K562 (cell line): ENCODE data around the gene EML3. TPM values are rescaled to one million over a fixed set of nuclear protein-coding genes. Genes with fewer than 3 reads are reported as not detected.

Experiments used
- ATAC-seq: fragments of 200-7000 bp; cut with Tn5 transposase; 3 replicates; pipeline ENCODE4 v1.9.1; 2020; ENCODE audit warnings: moderate library complexity
- BruUV-seq: library from RNA; stranded (reverse); fragments of 400-500 nt; replicated peaks from 2 replicates; lab custom pipeline; 2021; lab: Mats Ljungman, UMichigan
- CTCF ChIA-PET: fragments of 300-600 bp; formaldehyde crosslinking; extraction: SDS; loops from one replicate; lab custom pipeline; 2021; ENCODE audit warnings: low intra/inter-chr PET ratio; lab: Yijun Ruan, JAX
- POLR2A ChIA-PET: fragments of 300-600, 350-650 bp; sonication (Branson Sonifier 250); formaldehyde crosslinking; extraction: SDS; loops from one replicate; lab custom pipeline; 2021; ENCODE audit warnings: antibody characterized with exemption, inconsistent platforms; lab: Yijun Ruan, JAX
- DNase-seq, 4 experiments: peaks; one replicate each; pipeline versions ENCODE4 v3.0.0 to v3.0.0-alpha.2; 2011 to 2018; ENCODE audit warnings: low spot score in 3 of 4, mixed read lengths in 3 of 4; ENCODE audit errors: extremely low read depth in 1 of 4
- FAIRE-seq: peaks from 2 replicates; lab custom pipeline; 2011; peaks lifted over from hg19 to GRCh38; lab: Jason Lieb, UNC
- H2AFZ ChIP-seq: 2 replicates; pipeline ENCODE4 v1.6.0; 2011; ENCODE audit warnings: low read depth, low read length, control low read depth, inconsistent platforms
- H3K27ac ChIP-seq: fragments of 200-600 bp; 3 replicates; pipeline ENCODE4 v1.8.0; 2011; ENCODE audit warnings: low read depth, mild to moderate bottlenecking, control low read depth, inconsistent platforms, low read length, moderate library complexity, mixed read lengths; ENCODE audit errors: extremely low read depth
- H3K27me3 ChIP-seq, 2 experiments: fragments of 300-600 bp in 1 of 2; 2 replicates in 1 of 2; 3 replicates in 1 of 2; pipeline versions ENCODE4 v1.6.0 to v1.8.0; 2011; ENCODE audit warnings: inconsistent platforms in 2 of 2, low read length in 2 of 2, mild to moderate bottlenecking in 1 of 2, mixed read lengths in 1 of 2, moderate library complexity in 1 of 2; ENCODE audit not compliant: control insufficient read depth in 2 of 2, insufficient read depth in 2 of 2
- H3K36me3 ChIP-seq: fragments of 300-600 bp; 3 replicates; pipeline ENCODE4 v1.8.0; 2011; ENCODE audit warnings: mild to moderate bottlenecking, low read length, inconsistent platforms; ENCODE audit not compliant: control insufficient read depth, insufficient read depth
- H3K4me1 ChIP-seq, 2 experiments: fragments of 200-600 bp in 1 of 2; replicated peaks in 1 of 2; 2 replicates in 1 of 2; 3 replicates in 1 of 2; pipeline versions ENCODE4 v1.5.1 to v1.8.0; 2011; ENCODE audit warnings: inconsistent platforms in 2 of 2, low read length in 2 of 2, mild to moderate bottlenecking in 1 of 2, mixed read lengths in 1 of 2, moderate library complexity in 1 of 2; ENCODE audit not compliant: control insufficient read depth in 2 of 2, insufficient read depth in 2 of 2
- H3K4me2 ChIP-seq: 2 replicates; pipeline ENCODE4 v1.6.1; 2011; ENCODE audit warnings: low read length, control low read depth, inconsistent platforms, mixed read lengths; ENCODE audit not compliant: insufficient read depth
- H3K4me3 ChIP-seq: fragments of 200-600 bp; sonication (generic), shearing (Covaris generic); 2 replicates; pipeline ENCODE4 v1.5.1; 2016; ENCODE audit warnings: control low read depth, inconsistent platforms
- H3K79me2 ChIP-seq: fragments of 200-600 bp; 3 replicates; pipeline ENCODE4 v1.8.0; 2011; ENCODE audit warnings: low read length, inconsistent platforms; ENCODE audit not compliant: control insufficient read depth, insufficient read depth
- H3K9ac ChIP-seq, 2 experiments: 2 replicates each; pipeline versions ENCODE4 v1.6.0 to v1.6.1; 2011; ENCODE audit warnings: low read depth in 2 of 2, low read length in 2 of 2, control low read depth in 1 of 2, inconsistent platforms in 1 of 2, mild to moderate bottlenecking in 1 of 2, mixed read lengths in 1 of 2; ENCODE audit not compliant: insufficient read depth in 1 of 2
- H3K9me1 ChIP-seq: one replicate; pipeline ENCODE4 v1.6.0; 2011; ENCODE audit warnings: inconsistent platforms, mild to moderate bottlenecking, low read length, moderate library complexity; ENCODE audit not compliant: control insufficient read depth, insufficient read depth
- H3K9me3 ChIP-seq: replicated peaks from 2 replicates; pipeline ENCODE4 v1.5.1; 2011; ENCODE audit warnings: low read depth, low read length, inconsistent platforms; ENCODE audit not compliant: control insufficient read depth, insufficient read depth
- H4K20me1 ChIP-seq: replicated peaks from 2 replicates; pipeline ENCODE4 v1.6.1; 2011; ENCODE audit warnings: low read length, inconsistent platforms, mixed read lengths; ENCODE audit not compliant: control insufficient read depth, insufficient read depth
- ATF1 ChIP-seq, 2 experiments: fragments of 450-650 bp in 1 of 2; IDR thresholded peaks; 2 replicates each; pipeline ENCODE4 v1.6.1; 2016; ENCODE audit warnings: missing compliant biosample characterization in 1 of 2, missing genetic modification characterization in 1 of 2
- CXXC5 ChIP-seq: fragments of 250-450 bp; sonication (Bioruptor Pico); IDR thresholded peaks from 2 replicates; pipeline ENCODE4 v1.8.0; 2022; ENCODE audit warnings: inconsistent platforms, mild to moderate bottlenecking, moderate library complexity
- EP400 ChIP-seq: fragments of 450-650 bp; IDR thresholded peaks from 2 replicates; pipeline ENCODE4 v1.6.1; 2017; ENCODE audit warnings: antibody characterized with exemption, mild to moderate bottlenecking, moderate library complexity
- GABPA ChIP-seq: fragments of 200-800 bp; sonication (Bioruptor generic); conservative IDR thresholded peaks from 2 replicates; pipeline ENCODE4 v1.6.1; 2016; ENCODE audit warnings: low read depth, missing genetic modification characterization, missing compliant biosample characterization
- SAP30 ChIP-seq: fragments of 200-600 bp; sonication (generic); IDR thresholded peaks from 2 replicates; pipeline ENCODE4 v1.6.1; 2012; ENCODE audit warnings: borderline replicate concordance, low read depth, mild to moderate bottlenecking, moderate library complexity, low read length, control low read depth, inconsistent platforms; ENCODE audit not compliant: insufficient read depth, poor library complexity, severe bottlenecking
- WGBS: fragments of 100-300 bp; shearing (Covaris generic); methylation state at CpG from one replicate; pipeline ENCODE4 v1.1.6; 2016; ENCODE audit warnings: low coverage, mixed read lengths; ENCODE audit not compliant: insufficient coverage; ENCODE audit errors: missing lambda C conversion rate; 5-methylcytosine and 5-hydroxymethylcytosine counted together
- in situ Hi-C: fragments of 300-500 bp; cut with MboI; formaldehyde crosslinking; loops from 4 replicates; pipeline ENCODE4 v1.15.0; 2018; ENCODE audit warnings: inconsistent platforms, mixed read lengths
- intact Hi-C: fragments of 100-400 bp; cut with micrococcal nuclease; formaldehyde crosslinking; loops from 2 replicates; pipeline ENCODE4 v1.14.2; 2022
- polyA plus RNA-seq, 8 experiments: library from polyadenylated mRNA; depleted of rRNA in 4 of 8; stranded (reverse) in 5 of 8; unstranded in 3 of 8; fragments of >200 nt; fragmentation: Nextera tagmentation in 2 of 8; fragmentation: Illumina TruSeq in 1 of 8; extraction: Ambion mirVana in 2 of 8; extraction: Trizol in 1 of 8; gene quantifications; 2 replicates each; pipeline versions ENCODE4 v1.2.1 to v1.2.3, GENCODE V29; 2011 to 2014; ENCODE audit warnings: inconsistent platforms in 1 of 8, missing spikeins in 1 of 8
- total RNA-seq, 7 experiments: library from RNA; depleted of rRNA in 6 of 7; stranded (reverse); fragments of >200 nt in 6 of 7; fragmentation: Illumina TruSeq in 2 of 7; extraction: Trizol in 2 of 7; gene quantifications; 2 replicates each; pipeline versions ENCODE4 v1.2.1 to v1.2.3, GENCODE V29; 2011 to 2021; ENCODE audit warnings: low replicate concordance in 1 of 7
- TF ChIP-seq, protein P1 (sequence below), 3 experiments: fragments of 200-800 bp in 1 of 3; fragments of 250-450 bp in 1 of 3; fragments of 450-650 bp in 1 of 3; sonication (Bioruptor Pico) in 1 of 3; sonication (Bioruptor generic) in 1 of 3; formaldehyde crosslinking in 1 of 3; IDR thresholded peaks; 2 replicates each; pipeline versions ENCODE4 v1.6.1 to v1.8.0; 2016 to 2022; ENCODE audit warnings: mild to moderate bottlenecking in 2 of 3, missing genetic modification characterization in 2 of 3, missing compliant biosample characterization in 1 of 3, moderate library complexity in 1 of 3
- TF ChIP-seq, protein P2 (sequence below), 2 experiments: IDR thresholded peaks; 2 replicates each; pipeline ENCODE4 v1.6.1; 2011; ENCODE audit warnings: borderline replicate concordance in 1 of 2, control low read depth in 1 of 2, low read depth in 1 of 2, low read length in 1 of 2, mild to moderate bottlenecking in 1 of 2, mixed read lengths in 1 of 2, moderate library complexity in 1 of 2; ENCODE audit not compliant: insufficient read depth in 1 of 2, insufficient read length in 1 of 2, poor library complexity in 1 of 2, severe bottlenecking in 1 of 2; ENCODE audit errors: extremely low read depth in 1 of 2
- TF ChIP-seq, protein P3 (sequence below), 2 experiments: fragments of 450-650 bp in 1 of 2; IDR thresholded peaks; 2 replicates each; pipeline ENCODE4 v1.6.1; 2011 to 2017; ENCODE audit warnings: low read depth in 2 of 2, antibody characterized with exemption in 1 of 2, borderline replicate concordance in 1 of 2, low read length in 1 of 2, mild to moderate bottlenecking in 1 of 2, mixed read lengths in 1 of 2; ENCODE audit not compliant: control insufficient read depth in 1 of 2
- TF ChIP-seq, protein P4 (sequence below), 2 experiments: fragments of 450-650 bp; conservative IDR thresholded peaks; 2 replicates each; pipeline ENCODE4 v1.6.1; 2017; ENCODE audit warnings: mild to moderate bottlenecking in 2 of 2, moderate library complexity in 2 of 2

EML3 gene
- total and polyA plus RNA-seq, 9 of the 15 experiments (the other 6 are each of a cell fraction or from before 2014, with no cell fraction given) = 0.32 to 90.5 (median 26.4) TPM

DNA sequence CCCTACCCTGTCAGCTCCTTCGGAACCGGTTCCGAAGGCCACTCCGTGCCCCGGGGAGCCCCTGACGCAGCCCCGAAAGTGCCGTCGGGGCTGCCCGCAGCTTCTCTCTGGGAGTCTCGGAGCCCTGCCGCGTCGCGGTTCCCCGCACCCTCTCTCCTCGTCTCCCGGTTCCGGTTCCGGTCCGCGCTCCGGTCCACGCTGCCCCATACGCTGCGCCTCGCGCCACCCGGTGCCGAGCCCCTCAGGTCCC is 11.5 kb downstream of the EML3 start:
- Histone ChIP-seq H3K9me1 (no peaks in the 10 kb centered on the region), H2AFZ (peak overlapping the region; percentile 78), H3K4me3 (peak overlapping the region; percentile 95), H3K27ac (peak overlapping the region; percentile 97), H4K20me1 (no peaks in the 10 kb centered on the region), H3K9ac (peak overlapping the region; percentile 95 to 100), H3K9me3 (no peaks in the 10 kb centered on the region), H3K4me2 (peak overlapping the region; percentile 95), H3K36me3 (peaks cover 72% of the 10 kb centered on the region), H3K27me3 (no peaks in the 10 kb centered on the region), H3K79me2 (peaks cover 46% of the 10 kb centered on the region), H3K4me1 (peaks cover 14 to 42% of the 10 kb centered on the region in 2 experiments; a peak in 4 of 5 replicates)
- FAIRE-seq (no peak), ATAC-seq (no peak; the same call in 2 of the 3 replicates), DNase-seq (peak in 3 of 4 experiments; percentile 43 to 60 (median 56))
- ChIA-PET CTCF (no interaction called here), POLR2A (interaction anchor here (0.6 to 2.7 kb wide), 15 partner anchors 9 to 255 kb away, joined by 3 to 45 read pairs (median 6); partner anchors contain the start of genes B3GAT3, C11orf98, CSKMT and EEF1G)
- in situ Hi-C loops (no loop called here), intact Hi-C loops (loop anchor here (5.0 kb wide), 1 partner anchor 71 kb away; the partner anchor contains the start of genes LBHD1 and UQCC3)
- no TSS peak for BruUV-seq
- WGBS = 0% methylated on average over 14 of the region's 30 CpGs
- TF ChIP-seq, protein P1, sequence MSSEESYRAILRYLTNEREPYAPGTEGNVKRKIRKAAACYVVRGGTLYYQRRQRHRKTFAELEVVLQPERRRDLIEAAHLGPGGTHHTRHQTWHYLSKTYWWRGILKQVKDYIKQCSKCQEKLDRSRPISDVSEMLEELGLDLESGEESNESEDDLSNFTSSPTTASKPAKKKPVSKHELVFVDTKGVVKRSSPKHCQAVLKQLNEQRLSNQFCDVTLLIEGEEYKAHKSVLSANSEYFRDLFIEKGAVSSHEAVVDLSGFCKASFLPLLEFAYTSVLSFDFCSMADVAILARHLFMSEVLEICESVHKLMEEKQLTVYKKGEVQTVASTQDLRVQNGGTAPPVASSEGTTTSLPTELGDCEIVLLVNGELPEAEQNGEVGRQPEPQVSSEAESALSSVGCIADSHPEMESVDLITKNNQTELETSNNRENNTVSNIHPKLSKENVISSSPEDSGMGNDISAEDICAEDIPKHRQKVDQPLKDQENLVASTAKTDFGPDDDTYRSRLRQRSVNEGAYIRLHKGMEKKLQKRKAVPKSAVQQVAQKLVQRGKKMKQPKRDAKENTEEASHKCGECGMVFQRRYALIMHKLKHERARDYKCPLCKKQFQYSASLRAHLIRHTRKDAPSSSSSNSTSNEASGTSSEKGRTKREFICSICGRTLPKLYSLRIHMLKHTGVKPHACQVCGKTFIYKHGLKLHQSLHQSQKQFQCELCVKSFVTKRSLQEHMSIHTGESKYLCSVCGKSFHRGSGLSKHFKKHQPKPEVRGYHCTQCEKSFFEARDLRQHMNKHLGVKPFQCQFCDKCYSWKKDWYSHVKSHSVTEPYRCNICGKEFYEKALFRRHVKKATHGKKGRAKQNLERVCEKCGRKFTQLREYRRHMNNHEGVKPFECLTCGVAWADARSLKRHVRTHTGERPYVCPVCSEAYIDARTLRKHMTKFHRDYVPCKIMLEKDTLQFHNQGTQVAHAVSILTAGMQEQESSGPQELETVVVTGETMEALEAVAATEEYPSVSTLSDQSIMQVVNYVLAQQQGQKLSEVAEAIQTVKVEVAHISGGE (CRISPR knock-in tag; IDR thresholded peaks at IDR 0.05) = peak in 2 of 3 experiments; percentile 22 to 85; a peak in 1 of 6 replicates
- TF ChIP-seq EP400 = peak; percentile 64; the same call in 1 of the 2 replicates
- no peak for TF ChIP-seq ATF1 (CRISPR knock-in tag; IDR thresholded peaks at IDR 0.05)
- TF ChIP-seq ATF1 (tag; IDR thresholded peaks at IDR 0.05) = peak; percentile 23; the same call in 1 of the 2 replicates
- TF ChIP-seq, protein P2, sequence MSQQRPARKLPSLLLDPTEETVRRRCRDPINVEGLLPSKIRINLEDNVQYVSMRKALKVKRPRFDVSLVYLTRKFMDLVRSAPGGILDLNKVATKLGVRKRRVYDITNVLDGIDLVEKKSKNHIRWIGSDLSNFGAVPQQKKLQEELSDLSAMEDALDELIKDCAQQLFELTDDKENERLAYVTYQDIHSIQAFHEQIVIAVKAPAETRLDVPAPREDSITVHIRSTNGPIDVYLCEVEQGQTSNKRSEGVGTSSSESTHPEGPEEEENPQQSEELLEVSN (IDR thresholded peaks at IDR 0.05; ENCODE audit: borderline replicate concordance in 1 of 2, extremely low read depth in 1 of 2, insufficient read depth in 1 of 2, insufficient read length in 1 of 2, low read depth in 1 of 2, low read length in 1 of 2, poor library complexity in 1 of 2, severe bottlenecking in 1 of 2) = peak; percentile 52 to 53
- TF ChIP-seq, protein P3, sequence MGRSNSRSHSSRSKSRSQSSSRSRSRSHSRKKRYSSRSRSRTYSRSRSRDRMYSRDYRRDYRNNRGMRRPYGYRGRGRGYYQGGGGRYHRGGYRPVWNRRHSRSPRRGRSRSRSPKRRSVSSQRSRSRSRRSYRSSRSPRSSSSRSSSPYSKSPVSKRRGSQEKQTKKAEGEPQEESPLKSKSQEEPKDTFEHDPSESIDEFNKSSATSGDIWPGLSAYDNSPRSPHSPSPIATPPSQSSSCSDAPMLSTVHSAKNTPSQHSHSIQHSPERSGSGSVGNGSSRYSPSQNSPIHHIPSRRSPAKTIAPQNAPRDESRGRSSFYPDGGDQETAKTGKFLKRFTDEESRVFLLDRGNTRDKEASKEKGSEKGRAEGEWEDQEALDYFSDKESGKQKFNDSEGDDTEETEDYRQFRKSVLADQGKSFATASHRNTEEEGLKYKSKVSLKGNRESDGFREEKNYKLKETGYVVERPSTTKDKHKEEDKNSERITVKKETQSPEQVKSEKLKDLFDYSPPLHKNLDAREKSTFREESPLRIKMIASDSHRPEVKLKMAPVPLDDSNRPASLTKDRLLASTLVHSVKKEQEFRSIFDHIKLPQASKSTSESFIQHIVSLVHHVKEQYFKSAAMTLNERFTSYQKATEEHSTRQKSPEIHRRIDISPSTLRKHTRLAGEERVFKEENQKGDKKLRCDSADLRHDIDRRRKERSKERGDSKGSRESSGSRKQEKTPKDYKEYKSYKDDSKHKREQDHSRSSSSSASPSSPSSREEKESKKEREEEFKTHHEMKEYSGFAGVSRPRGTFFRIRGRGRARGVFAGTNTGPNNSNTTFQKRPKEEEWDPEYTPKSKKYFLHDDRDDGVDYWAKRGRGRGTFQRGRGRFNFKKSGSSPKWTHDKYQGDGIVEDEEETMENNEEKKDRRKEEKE (IDR thresholded peaks at IDR 0.05; ENCODE audit: borderline replicate concordance in 1 of 2, control insufficient read depth in 1 of 2, low read depth in 2 of 2, low read length in 1 of 2) = no peak
- peak; percentile 61; the same call in 1 of the 2 replicates for TF ChIP-seq CXXC5 (CRISPR knock-in tag)
- TF ChIP-seq, protein P4, sequence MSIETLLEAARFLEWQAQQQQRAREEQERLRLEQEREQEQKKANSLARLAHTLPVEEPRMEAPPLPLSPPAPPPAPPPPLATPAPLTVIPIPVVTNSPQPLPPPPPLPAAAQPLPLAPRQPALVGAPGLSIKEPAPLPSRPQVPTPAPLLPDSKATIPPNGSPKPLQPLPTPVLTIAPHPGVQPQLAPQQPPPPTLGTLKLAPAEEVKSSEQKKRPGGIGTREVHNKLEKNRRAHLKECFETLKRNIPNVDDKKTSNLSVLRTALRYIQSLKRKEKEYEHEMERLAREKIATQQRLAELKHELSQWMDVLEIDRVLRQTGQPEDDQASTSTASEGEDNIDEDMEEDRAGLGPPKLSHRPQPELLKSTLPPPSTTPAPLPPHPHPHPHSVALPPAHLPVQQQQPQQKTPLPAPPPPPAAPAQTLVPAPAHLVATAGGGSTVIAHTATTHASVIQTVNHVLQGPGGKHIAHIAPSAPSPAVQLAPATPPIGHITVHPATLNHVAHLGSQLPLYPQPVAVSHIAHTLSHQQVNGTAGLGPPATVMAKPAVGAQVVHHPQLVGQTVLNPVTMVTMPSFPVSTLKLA (conservative IDR thresholded peaks at IDR 0.05) = peak; percentile 38 to 54; a peak in 1 of 4 replicates
- TF ChIP-seq SAP30 = peak; percentile 15
- peak; percentile 90 for TF ChIP-seq GABPA (tag)
